ENCODE data around the gene REEP1. TPM values are rescaled to one million over a fixed set of nuclear protein-coding genes. Genes with fewer than 3 reads are reported as not detected.
"Not testable (repeated sequence)": the region's sequence is repeated elsewhere in the genome, so short reads cannot be mapped to it uniquely, and the experiment has no call there.

REEP1 gene
- total RNA-seq, 1 donor from 2014 or later = 0.35 TPM

DNA sequence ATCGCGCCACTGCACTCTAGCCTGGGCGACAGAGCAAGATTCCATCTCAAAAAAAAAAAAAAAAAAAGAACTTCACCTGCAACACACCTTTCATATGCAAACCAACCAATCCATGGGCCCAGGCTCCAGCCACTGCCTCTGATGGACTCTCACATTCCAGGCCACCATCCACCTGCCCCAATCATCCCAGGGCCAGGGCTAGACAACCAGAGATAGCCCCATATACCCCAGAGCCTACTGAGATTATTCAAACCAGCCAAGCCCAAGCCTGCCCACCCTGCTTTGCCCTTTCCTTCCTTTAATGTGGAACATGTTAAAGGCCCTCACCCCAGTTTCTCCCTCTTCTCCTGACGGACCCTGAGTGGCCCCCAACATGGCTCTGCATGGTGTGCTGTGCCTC lies 81.1 kb downstream of the REEP1 start:
- TF ChIP-seq, protein P1, sequence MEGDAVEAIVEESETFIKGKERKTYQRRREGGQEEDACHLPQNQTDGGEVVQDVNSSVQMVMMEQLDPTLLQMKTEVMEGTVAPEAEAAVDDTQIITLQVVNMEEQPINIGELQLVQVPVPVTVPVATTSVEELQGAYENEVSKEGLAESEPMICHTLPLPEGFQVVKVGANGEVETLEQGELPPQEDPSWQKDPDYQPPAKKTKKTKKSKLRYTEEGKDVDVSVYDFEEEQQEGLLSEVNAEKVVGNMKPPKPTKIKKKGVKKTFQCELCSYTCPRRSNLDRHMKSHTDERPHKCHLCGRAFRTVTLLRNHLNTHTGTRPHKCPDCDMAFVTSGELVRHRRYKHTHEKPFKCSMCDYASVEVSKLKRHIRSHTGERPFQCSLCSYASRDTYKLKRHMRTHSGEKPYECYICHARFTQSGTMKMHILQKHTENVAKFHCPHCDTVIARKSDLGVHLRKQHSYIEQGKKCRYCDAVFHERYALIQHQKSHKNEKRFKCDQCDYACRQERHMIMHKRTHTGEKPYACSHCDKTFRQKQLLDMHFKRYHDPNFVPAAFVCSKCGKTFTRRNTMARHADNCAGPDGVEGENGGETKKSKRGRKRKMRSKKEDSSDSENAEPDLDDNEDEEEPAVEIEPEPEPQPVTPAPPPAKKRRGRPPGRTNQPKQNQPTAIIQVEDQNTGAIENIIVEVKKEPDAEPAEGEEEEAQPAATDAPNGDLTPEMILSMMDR (conservative IDR thresholded peaks at IDR 0.05; ENCODE audit: low read depth, low read length) = no peak

DNA sequence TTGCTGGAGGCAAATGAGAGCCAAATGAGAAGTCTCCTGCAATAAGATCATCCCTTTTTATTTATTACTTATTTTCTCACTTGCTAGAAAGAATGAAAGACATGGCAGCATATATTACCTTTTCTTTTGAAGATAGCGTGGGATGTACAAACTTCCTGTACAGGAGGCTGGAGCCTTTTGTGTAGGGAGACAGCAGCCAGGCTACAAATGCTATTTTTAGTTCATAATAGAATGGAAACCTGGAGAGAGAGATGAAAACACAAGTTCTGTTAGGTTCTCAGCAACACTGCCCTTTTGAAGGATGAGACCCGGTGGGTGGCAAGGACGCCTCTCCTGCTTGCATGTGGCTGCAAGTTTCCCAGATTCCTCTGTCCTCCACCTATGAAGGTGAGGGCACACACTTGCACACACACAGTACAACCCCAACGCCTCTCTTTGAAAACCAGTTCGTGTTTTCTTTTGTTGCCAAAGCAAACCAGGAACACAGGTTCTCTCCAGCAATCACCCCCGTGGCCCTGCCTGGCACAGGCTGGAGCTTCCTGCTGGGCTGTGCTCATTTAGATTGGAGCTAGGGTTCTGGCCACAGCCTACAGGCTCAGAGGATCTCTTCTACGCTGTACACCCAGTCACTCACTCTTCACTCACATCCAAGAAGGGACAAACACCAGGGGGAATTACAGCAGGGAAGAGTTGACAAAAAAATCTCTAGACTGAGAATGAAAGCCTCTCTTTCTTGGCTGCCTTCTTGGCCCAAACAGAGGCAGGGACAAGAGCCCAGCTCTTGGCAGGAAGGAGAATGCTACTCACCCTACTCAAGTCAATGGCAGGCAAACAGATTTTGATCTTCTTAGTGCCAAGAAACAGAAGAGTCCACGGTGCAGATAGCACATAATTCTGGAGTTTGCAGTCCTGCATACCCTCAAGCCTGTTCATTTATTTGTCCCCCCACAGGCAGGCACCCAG lies 82.6 kb downstream of the REEP1 start:
- DNase-seq (ENCODE audit: low read depth) = no peak
- no peak overlapping the region for H3K4me3 ChIP-seq (ENCODE audit: low read depth, low read length)
- TF ChIP-seq, protein P1 (conservative IDR thresholded peaks at IDR 0.05; ENCODE audit: low read depth, low read length) = no peak

More for the DNA sequence above, 81.1 kb downstream of the REEP1 start:
- DNase-seq (ENCODE audit: low read depth) = no peak
- no peak overlapping the region for H3K4me3 ChIP-seq (ENCODE audit: low read depth, low read length)

DNA sequence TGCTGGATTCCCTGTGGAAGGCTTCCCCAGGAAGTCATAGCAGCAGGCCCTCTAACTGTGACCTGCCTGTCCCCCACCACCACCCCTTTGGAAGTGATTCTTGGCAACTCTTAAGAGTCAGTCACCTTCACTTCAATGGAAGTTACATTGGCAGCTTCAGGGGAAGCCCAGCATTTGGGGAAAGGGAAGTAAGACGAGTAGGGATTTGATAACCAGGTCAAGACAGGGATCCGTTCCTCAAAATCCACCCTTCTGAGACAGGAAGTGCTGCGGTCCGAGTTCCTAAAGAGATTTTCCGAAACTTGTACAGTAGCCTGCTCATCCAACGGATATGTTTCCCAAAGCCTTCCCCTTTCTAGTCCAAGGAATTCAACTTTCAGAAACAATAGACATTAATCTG lies 84.0 kb downstream of the REEP1 start:
- no peak overlapping the region for H3K4me3 ChIP-seq (ENCODE audit: low read depth, low read length)
- TF ChIP-seq, protein P1 (conservative IDR thresholded peaks at IDR 0.05; ENCODE audit: low read depth, low read length) = no peak
- no peak for DNase-seq (ENCODE audit: low read depth)

DNA sequence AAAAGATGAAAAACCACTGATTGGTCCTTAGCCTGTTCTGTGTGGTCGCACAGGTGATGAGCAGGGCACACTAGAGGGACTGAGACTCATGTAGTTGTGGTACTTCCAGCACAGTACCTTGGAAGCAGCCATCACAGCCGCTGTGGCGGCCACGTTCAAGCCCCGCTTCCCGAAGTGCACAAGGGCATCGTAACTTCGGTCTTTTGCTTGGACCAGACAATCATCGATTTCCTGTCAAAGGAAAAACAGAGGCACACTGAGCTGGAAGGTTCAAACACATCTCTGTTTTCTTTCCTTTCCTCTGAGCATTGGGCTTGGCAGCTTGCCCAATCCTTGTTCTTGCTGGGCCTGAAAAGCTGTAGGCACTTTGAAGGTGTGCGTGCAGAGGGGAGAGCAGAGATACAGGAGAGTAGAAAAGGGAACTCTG lies 85.6 kb downstream of the REEP1 start:
- no peak for DNase-seq (ENCODE audit: low read depth)
- TF ChIP-seq, protein P1 (conservative IDR thresholded peaks at IDR 0.05; ENCODE audit: low read depth, low read length) = no peak
- no peak overlapping the region for H3K4me3 ChIP-seq (ENCODE audit: low read depth, low read length)

DNA sequence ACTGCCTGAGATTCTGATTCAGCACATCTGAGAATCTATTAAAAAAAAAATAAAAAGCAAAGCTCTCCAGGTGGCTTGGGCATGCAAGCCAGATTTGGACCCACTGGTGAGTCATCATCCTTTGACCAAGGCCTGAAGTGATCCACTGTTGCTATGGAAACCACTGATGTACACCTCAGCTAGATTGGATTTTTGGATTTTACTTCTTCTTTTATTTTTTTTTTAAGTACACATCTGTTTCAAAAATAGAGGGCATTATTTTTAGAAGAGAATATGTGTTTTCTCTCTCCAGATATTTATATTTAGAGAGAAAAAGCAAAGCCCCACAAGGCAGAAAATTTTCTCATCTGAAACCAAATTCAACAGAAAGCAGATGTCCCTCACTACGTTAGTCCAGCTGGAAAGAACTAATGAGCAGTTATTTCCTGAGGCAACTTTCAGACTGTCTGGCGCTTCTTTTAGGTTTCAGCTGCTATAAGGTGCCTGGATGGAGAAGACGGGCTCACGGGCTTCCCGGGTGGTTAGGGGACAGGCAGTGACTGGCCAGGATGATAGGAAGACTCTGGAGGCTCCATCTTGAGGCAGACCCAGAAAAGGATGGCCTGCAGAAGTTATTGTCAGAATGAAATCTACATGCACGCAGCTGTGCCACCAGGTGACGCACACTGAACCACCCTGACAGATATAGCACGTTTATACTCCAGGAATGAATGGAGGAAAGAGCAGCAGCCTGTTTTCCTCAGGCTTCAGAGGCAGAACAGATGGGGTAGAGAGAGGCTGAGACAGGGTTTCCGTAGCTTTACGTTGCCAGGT lies 87.6 kb downstream of the REEP1 start:
- DNase-seq (ENCODE audit: low read depth) = no peak
- no peak overlapping the region for H3K4me3 ChIP-seq (ENCODE audit: low read depth, low read length)
- TF ChIP-seq, protein P1 (conservative IDR thresholded peaks at IDR 0.05; ENCODE audit: low read depth, low read length) = no peak

DNA sequence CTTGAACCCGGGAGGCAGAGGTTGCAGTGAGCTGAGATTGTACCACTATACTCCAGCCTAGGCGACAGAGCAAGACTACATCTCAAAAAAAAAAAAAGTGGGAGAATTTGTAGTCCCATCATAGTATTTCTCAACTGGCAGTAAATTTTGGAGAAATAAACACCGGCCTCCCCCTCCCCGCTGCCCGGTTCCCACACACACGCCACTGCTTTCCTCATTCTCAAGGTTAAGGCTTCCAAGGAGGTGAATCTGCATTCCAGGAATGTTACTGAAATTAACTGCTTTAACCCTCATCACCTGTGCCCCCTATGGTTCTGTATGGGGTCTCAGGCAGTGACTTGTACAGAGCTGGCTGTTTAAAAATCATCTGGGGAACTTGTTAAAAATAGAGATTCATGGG lies 88.2 kb downstream of the REEP1 start:
- no peak for DNase-seq (ENCODE audit: low read depth)
- no peak overlapping the region for H3K4me3 ChIP-seq (ENCODE audit: low read depth, low read length)
- TF ChIP-seq, protein P1 (conservative IDR thresholded peaks at IDR 0.05; ENCODE audit: low read depth, low read length) = no peak

DNA sequence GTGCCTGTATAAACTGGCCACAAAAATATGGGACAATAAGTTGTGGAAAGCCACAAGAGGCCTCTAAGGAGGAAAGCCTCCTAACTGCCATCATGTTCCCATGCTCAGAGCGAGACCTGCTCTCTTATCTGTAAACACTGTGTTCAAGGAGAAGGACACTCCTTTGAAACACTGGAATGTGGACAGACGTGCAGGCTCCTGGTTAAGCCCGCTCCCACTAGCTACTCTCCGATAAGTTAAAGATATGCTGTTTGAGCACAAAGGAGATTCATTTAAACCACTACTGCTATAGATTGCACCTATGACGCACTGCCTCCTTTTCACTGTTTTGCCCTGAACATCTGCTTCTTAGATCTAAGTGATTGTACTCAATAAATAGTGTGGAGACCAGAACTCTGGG lies 92.2 kb downstream of the REEP1 start:
- not testable (repeated sequence) for DNase-seq (ENCODE audit: low read depth); H3K4me3 ChIP-seq (ENCODE audit: low read depth, low read length)

DNA sequence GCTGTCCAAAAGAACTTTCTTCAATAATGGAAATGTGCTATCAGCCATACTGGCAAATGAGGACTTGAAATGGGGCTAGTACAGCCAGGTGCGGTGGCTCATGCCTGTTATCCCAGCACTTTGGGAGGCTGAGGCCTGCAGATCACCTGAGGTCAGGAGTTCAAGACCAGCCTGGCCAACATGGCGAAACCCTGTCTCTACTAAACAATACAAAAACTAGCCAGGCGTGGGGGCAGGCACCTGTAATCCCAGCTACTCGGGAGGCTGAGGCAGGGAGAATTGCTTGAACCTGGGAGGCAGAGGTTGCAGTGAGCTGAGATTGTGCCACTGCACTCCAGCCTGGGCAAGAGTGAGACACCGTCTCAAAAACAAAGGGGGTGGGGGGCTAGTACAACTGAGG lies 92.6 kb downstream of the REEP1 start:
- H3K4me3 ChIP-seq (ENCODE audit: low read depth, low read length); DNase-seq (ENCODE audit: low read depth): not testable (repeated sequence)
